Left ventricle myocardium inferior (tissue), 1 donor: ENCODE data around the gene SLC4A2. TPM values are rescaled to one million over a fixed set of nuclear protein-coding genes. Genes with fewer than 3 reads are reported as not detected.

Source experiments
- DNase-seq: peaks from one replicate; pipeline ENCODE4 v3.0.0-alpha.2; 2020
- H3K27ac ChIP-seq: fragments of 200-600 bp; replicated peaks from 2 replicates; pipeline ENCODE4 v1.8.0; 2021
- H3K27me3 ChIP-seq: fragments of 200-600 bp; 2 replicates; pipeline ENCODE4 v1.8.0; 2021; ENCODE audit warnings: low read depth
- H3K36me3 ChIP-seq: fragments of 200-600 bp; 2 replicates; pipeline ENCODE4 v1.8.0; 2021
- H3K4me1 ChIP-seq: fragments of 200-600 bp; 2 replicates; pipeline ENCODE4 v1.8.0; 2021
- H3K4me3 ChIP-seq: fragments of 200-600 bp; 2 replicates; pipeline ENCODE4 v1.8.0; 2021; ENCODE audit warnings: mild to moderate bottlenecking, moderate library complexity
- H3K9me3 ChIP-seq: fragments of 200-600 bp; replicated peaks from 2 replicates; pipeline ENCODE4 v1.8.0; 2021
- intact Hi-C: fragments of 100-400 bp; cut with micrococcal nuclease; formaldehyde crosslinking; loops from one replicate; pipeline ENCODE4 v1.11.0; 2022
- total RNA-seq: library from RNA; stranded (reverse); fragmentation: NEBNext Ultra II Directional; extraction: Animal tissue kit (Norgen Biotek cat#: 25700); gene quantifications from one replicate; pipeline ENCODE4 v1.2.1, GENCODE V29; 2021
- TF ChIP-seq, protein P1 (sequence below): fragments of 200-600 bp; IDR thresholded peaks from 2 replicates; pipeline ENCODE4 v1.8.0; 2021; ENCODE audit warnings: antibody characterized with exemption, mild to moderate bottlenecking, borderline replicate concordance
- donor health status: DM: no; HTN: yes; CAD: no; lungs with severe emphysema.

Gene SLC4A2
- total RNA-seq, 1 donor from 2014 or later = 62.9 TPM

DNA sequence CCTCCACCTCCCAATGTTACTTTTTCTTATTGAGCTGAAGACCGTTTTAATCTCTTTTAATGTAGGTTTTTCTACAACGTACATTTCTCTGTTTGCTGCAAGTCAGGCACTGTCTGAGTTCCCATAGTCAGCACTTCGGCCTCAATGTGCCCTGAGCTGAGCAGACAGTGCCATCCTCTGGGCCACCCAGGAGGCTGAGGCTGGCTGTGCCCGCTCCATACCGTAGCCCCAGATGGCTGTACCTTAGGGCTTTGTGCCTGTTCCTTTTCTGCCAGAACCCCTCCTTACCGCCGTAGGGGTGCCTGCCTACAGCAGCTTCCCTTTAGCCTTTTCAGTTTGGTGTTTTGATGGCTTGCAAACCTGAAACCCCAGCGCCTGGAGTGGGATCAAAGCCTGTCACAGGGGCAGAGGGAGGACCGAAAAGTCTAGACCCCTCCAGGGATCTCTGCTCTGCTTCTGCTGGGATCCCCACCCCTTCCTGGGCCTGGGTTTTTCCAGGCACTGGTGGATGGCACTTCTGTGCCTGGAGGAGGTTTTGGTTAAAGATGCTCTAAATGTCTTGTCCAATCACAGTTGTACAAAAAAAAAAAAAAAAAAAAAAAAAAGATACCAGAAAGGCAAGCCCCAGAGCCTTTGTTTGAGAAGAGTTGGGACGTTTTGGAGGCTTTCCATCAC, 35.9 kb downstream of the SLC4A2 start:
- H3K27me3 ChIP-seq = no peaks in the 10 kb centered on the region
- TF ChIP-seq, protein P1, sequence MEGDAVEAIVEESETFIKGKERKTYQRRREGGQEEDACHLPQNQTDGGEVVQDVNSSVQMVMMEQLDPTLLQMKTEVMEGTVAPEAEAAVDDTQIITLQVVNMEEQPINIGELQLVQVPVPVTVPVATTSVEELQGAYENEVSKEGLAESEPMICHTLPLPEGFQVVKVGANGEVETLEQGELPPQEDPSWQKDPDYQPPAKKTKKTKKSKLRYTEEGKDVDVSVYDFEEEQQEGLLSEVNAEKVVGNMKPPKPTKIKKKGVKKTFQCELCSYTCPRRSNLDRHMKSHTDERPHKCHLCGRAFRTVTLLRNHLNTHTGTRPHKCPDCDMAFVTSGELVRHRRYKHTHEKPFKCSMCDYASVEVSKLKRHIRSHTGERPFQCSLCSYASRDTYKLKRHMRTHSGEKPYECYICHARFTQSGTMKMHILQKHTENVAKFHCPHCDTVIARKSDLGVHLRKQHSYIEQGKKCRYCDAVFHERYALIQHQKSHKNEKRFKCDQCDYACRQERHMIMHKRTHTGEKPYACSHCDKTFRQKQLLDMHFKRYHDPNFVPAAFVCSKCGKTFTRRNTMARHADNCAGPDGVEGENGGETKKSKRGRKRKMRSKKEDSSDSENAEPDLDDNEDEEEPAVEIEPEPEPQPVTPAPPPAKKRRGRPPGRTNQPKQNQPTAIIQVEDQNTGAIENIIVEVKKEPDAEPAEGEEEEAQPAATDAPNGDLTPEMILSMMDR = no peak

DNA sequence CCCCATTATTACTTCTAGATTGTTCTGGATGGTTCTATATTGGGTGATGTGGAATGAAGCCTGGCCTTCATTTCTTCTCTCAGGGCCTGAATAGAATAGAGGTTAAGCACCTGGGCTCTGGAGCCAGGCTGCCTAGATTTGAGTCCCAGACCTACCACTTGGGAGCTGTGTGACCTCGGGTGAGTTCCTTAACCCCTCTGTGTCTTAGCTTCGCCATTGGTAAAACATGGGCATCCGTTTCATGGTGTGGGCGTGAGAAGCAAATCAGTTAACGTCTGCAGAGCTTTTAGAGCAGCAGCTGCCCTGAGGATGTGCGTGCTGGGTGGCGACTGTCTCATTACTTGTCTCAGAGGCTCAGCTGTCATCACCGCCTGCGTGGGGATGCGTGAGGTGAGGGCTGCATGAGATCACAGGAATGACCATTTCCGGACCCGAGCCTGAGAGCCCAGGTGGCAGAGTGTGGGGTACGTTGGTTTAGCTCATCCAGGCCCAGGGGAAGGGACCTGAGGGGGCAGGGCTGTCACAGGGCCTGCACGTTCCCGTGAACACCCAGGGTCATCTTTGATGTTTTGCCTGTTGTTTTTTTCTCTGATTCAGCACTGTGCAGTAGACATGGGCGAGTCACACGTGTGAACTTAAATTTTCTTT, 36.6 kb downstream of the SLC4A2 start:
- H3K4me3 ChIP-seq = no peak overlapping the region
- H3K27me3 ChIP-seq = no peaks in the 10 kb centered on the region
- no peak for DNase-seq
- H3K9me3 ChIP-seq = no peaks in the 10 kb centered on the region
- H3K4me1 ChIP-seq = peaks cover 56% of the 10 kb centered on the region
- no peaks in the 10 kb centered on the region for H3K36me3 ChIP-seq
- H3K27ac ChIP-seq = no peak overlapping the region
- intact Hi-C loops = no loop called here
- TF ChIP-seq, protein P1 = no peak

More for the DNA sequence above, 35.9 kb downstream of the SLC4A2 start:
- no peaks in the 10 kb centered on the region for H3K9me3 ChIP-seq
- no peaks in the 10 kb centered on the region for H3K36me3 ChIP-seq
- peaks cover 56% of the 10 kb centered on the region for H3K4me1 ChIP-seq
- H3K27ac ChIP-seq = no peak overlapping the region
- intact Hi-C loops = no loop called here
- DNase-seq = no peak
- no peak overlapping the region for H3K4me3 ChIP-seq

DNA sequence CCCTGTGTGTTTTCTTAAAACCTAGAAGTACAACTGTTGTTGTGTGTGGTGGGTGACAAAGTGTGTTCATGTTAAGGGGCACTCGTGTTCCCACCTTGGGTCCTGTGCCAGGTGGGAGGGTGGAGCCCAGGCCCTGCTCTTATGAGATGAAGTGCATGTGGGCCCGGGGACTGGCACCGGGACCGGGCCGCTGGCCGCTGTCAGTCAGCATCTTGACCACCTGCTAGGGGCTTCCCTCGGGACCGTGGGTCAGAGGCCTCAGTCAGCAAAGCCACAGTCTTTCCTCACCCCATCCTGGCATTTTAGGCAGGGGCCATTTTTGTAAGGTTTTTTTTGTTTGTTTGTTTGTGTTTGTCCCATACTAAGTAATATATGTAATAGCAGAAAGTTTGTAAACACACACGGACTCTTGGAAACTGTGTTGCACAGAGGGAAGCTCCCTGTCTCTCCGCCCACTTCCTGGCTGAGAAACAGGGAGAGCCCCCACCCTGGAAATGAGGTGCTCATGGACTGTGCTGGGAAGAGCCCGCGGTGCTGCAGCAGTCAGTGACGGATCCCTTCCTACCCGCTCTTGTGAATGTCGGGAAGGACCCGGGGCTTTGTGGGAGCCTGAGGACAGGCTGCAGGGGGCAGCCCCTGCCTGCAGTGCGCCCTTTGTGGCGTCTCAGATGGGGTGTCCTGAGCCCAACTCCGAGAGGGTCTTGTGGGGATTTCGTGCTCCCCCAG, 40.3 kb downstream of the SLC4A2 start:
- H3K36me3 ChIP-seq = no peaks in the 10 kb centered on the region
- DNase-seq = no peak
- H3K27ac ChIP-seq = peak overlapping the region; percentile 33
- peak overlapping the region; percentile 40 for H3K4me3 ChIP-seq
- peaks cover 59% of the 10 kb centered on the region for H3K4me1 ChIP-seq
- no peaks in the 10 kb centered on the region for H3K9me3 ChIP-seq
- H3K27me3 ChIP-seq = no peaks in the 10 kb centered on the region
- TF ChIP-seq, protein P1 = no peak
- intact Hi-C loops = loop anchor here (10.0 kb wide), 1 partner anchor 65 kb away; no protein-coding TSS in a partner anchor

DNA sequence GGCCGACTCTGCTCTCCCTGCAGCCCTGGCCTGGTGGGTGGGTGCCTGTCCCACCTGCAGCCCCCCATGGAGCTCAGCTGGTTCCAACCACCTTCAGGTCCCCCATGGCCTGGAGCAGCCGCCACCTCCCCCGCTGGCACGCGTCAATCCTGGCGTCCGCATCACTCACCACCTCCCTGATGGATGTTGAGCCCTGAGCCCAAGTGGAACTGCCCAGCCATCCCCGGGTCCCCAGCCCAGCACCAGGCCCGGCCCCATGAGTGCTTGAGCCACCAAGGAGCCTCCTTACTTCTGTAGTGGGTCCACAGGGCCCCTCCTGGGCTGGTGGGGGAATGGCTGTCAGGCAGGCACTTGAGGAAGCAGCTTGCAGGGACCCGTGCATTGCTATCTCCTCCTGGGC, 41.5 kb downstream of the SLC4A2 start:
- Histone ChIP-seq H3K27ac (no peak overlapping the region), H3K36me3 (no peaks in the 10 kb centered on the region), H3K4me1 (peaks cover 56% of the 10 kb centered on the region), H3K4me3 (no peak overlapping the region), H3K27me3 (no peaks in the 10 kb centered on the region), H3K9me3 (no peaks in the 10 kb centered on the region)
- no peak for DNase-seq
- TF ChIP-seq, protein P1 = no peak
- intact Hi-C loops = loop anchor here (10.0 kb wide), 1 partner anchor 66 kb away; no protein-coding TSS in a partner anchor

DNA sequence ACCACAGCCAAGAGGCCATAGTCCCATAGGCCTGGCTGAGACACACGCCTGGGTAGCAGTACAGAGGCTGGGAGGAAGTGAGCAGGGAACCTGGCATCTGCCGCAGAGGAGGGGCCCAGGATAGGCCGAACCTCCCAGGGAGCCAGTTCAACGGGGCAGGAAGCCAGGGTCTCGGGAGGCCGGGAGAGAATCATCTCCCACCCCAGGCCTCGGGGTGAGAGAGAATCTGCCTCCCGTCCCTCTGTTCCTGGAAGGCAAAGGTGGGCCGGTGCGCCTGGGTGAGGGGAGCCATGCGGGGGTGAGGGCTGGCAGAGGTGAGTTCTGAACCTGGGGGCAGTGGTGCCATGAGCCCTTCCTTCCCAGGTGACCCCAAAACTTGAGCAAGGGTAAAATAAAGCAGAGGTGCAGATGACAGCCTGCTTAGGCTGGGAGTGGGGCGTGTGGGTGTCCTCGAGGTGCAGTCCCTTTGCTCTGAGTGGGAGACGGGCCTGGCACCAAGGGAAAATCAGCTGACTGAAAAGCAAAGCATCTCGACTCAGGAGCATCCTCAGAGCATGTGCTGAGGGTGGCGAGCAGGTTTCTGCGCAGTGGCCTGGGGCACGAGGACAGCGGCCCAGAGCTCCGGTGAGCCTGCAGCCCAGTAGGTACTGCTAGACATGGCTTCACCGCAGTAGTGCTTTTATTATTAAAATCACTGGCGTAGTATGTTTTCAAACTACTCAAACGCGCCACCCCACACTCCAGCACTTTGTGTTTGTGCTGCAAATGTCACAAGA, 42.4 kb downstream of the SLC4A2 start:
- Histone ChIP-seq H3K9me3 (no peaks in the 10 kb centered on the region), H3K4me3 (no peak overlapping the region), H3K27ac (peak overlapping the region; percentile 8), H3K36me3 (peaks cover 4% of the 10 kb centered on the region), H3K27me3 (no peaks in the 10 kb centered on the region), H3K4me1 (peaks cover 56% of the 10 kb centered on the region)
- no peak for DNase-seq
- TF ChIP-seq, protein P1 = no peak
- intact Hi-C loops = loop anchor here (10.0 kb wide), 1 partner anchor 67 kb away; no protein-coding TSS in a partner anchor
